Globus pallidus (tissue), 1 donor: ENCODE data around the gene GPC6.

ENCODE experiments used
- DNase-seq: peaks from one replicate; pipeline ENCODE4 v3.0.0-alpha.2; 2015; ENCODE audit warnings: low spot score

The GPC6 gene

DNA sequence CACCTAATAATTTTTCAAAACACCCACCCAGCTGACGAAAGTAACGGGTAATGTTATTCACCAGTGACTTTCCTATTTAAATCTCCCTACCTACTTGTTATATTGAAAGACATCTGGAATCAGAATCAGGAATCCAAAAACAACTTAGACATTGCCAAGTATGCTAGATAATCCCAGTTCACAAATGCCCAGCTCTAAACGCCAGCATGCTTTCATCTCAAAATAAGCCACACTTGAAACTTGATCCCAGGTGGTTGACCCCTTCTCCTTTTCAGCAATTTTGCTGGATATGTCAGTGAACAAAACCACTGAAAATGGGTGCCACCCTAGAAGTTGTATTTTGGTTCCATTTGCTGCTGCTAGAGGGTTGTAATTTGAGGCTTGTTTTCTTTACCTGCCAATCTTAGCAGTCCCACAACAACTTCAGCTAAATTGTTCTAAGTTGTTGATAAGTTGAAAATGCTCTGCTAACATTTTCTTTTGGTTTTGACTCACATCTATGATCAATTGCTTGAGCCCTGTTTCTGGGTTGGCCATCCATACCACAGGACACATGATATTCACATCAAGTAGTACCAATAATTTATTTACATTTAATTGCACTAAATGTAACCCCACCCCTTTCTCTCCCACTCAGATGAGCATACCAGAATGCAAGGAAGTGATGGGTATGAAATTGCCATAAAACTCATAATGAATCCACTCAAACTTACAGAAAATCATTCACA lies 1186.4 kb downstream of the GPC6 start:
- no peak for DNase-seq

DNA sequence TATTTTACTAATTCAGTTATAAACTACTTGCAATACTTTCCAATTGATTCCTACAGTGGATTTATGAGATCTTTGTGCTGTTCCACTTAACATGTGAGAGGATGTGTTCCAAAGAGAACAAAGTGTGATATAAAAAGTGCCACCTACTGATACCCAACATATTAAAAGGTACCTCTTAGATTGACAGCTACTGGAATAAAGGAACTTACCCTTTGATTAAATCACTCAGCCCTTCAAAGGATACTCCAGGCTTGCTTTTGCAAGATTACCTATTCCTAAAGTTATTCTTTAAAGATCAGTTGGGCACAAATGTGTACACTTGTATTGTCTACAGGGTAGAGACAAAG lies 1187.0 kb downstream of the GPC6 start:
- no peak for DNase-seq

DNA sequence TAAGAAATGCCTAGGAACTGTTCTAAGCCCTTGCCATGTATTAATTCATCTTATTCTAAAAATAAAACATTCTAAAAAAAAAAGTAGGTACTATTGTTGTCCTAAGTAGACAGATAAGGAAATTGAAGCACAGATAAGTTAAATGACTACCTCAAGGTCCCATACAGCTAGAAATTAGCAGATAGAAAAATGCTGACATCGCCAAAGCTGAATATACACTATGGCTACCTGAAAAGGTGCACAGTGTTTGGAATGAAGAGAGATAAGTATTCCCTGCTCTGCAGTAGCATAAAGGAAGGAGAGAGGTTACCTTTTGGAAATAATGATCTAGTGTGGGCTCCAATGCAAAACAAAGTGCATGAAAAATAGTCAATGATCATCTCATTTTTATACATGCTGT lies 1187.5 kb downstream of the GPC6 start:
- DNase-seq: no peak

DNA sequence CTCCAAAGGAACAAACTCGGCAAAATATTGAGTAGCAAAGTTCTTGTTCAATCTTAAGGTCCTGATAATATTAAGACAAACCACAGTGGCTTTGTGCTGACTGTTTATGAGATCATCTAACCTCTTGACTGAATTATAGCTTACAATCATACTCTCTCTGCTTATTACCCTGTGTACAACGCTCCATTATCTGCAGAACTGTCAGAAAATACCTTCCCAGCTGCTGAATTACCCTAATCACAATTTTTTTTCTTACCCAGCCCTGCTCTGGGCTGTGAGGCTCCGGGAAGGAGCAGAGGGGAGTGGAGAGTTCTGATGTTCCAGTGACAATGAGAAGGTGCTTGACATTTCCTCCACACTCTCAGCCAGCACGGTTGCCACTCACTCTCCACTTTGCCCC lies 1188.1 kb downstream of the GPC6 start:
- no peak for DNase-seq

DNA sequence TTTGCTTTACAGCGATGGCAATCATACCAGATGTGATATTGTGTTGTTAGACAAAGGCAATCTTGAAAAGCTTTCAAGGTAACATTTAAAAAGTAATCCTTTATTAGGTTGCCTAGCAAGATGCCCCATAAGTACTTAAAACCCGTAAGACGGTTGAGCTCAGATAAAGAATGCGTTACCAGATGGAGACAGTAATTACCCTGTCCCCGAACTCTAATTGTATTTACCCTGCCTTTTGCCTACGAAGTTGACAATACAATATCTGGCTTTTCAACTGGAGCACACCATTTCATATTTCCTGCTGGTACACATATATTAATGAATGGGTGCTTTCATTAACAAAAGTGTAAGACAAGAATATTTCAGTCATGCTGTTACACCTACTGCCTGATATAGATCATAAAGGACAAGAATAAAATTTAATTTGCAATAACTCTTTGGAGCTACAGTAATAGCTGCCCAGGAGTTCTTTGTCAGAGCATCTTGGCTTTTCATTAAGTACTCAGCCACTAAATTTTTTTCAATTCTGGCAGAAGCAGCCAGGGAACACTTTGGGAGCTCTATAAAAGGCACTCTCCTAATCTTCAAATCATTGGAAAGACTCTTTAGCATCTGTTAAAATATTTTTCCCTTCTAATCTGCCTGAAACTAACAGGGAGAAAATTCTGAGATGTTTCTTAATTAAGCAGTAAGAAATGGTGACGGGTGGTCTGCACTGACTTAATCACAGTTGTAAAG lies 1189.1 kb downstream of the GPC6 start:
- no peak for DNase-seq

DNA sequence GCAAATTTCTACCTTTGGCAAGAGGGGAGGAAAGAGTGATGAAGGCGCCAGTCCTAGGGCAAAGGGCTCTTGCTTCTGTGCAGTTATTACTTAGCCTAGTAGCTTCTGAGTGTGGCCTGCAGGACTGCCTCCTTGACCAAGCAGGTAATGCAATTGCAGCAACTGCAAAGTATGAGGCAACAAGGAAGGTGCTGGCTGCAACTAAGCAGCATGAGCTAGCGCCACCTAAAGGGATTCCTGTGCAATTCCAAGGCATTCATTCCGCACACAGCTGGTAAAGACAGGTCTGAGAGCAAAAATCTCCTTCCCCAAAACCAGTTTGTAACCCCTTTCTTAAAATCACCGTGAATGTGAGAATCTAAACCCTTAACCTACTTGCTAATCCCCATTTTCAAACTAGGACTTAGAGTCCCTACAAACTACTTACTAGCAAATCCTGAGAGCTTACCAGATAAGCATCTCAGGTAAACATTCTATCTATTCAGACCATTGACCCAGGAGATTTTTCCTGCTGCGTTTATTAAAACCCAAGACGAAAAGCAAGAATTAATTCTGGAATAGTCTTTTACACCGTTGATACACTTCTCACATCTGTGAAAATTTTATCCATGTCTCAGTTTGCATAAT lies 1190.0 kb downstream of the GPC6 start:
- DNase-seq: no peak

DNA sequence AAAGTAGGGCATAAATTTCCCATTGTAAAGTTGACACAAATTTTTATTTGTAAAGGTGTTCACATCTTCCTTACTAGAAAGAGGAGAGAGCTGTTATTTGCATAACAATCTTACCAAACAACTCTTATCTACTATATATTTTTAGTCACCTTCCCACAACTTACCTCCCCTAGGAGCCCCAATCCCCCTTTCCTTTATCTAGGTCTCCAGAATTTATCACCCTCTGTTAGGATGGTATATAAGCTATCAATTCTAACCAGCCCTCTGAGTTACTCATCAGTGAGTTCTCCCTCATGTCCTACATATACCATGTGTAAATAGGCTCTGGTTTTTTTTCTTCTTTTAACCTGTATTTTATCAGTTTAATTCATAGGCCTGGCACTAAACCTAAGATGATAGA lies 1190.7 kb downstream of the GPC6 start:
- no peak for DNase-seq

DNA sequence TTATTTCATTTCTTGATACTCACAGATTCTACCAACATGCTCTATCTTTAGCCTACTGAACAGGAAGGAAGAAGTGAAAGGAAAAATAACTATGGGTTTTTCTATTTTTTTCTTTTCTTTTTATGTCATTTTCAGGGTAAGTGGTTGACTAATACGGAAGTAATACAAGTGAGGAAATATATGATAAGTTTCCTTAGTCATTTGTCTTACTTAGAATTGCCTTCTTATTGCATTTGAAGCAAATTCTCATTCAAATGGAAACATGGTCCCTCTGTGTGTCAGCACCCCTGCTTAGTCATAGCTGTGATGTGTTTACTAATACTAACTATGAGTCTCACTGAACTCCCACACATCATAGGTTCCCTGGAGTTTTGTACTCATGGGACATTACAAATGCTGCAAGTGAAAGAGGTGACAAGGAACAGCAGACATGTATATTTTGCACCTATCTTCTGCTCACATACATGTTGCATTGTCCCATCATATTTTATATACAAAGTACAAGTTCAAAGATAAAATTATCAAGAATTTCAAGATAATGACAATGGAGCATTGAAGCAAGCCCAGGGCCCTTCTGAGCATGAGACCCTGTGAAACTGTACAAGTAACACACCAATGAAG lies 1192.8 kb downstream of the GPC6 start:
- no peak for DNase-seq

DNA sequence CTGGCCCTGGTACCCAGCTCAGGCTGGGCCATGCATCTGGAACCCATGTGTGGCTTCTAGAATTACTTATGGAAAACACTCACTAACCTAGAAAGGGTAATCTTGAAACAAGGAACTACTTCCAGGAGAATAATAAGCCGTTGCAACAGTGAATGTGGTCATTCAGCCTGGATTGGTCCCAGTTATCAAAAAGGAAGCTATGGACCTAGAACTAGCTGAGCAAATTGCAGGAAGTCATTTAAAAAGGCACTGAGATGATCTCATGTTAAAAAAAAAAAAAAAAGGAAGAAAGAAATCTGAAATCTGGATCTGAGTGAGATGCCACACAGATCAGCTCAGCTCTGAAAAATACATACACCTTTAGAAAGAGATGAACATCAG lies 1193.3 kb downstream of the GPC6 start:
- no peak for DNase-seq

DNA sequence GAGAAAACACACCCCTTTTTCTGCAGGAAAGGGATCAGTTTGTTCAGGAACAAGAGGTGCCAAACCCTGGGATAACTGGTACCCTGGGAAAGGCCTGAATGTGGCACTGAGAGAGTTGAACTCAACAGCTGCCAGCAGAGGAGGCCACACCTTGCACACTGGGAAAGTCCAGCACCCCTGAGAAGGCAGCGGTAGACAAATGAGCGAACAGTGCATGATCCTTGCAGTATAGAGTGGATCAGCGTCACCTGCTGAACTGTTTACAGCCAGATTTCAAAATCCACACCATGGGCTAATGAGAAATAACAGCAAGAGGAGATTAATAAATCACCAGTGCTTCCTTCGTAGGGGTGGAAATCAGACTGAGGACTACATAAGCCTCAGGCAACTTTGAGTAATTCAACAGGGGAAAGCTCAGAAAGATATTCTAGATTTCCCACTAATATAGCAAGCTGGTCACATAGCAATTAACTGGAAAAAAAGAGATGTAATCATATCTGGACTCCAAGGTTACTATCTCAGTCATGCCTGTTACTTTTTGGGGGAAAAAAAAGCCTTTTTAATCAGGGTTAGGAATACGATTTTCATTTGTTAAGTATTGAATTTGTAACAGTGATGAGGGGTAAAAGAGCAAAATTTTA lies 1200.8 kb downstream of the GPC6 start:
- no peak for DNase-seq

DNA sequence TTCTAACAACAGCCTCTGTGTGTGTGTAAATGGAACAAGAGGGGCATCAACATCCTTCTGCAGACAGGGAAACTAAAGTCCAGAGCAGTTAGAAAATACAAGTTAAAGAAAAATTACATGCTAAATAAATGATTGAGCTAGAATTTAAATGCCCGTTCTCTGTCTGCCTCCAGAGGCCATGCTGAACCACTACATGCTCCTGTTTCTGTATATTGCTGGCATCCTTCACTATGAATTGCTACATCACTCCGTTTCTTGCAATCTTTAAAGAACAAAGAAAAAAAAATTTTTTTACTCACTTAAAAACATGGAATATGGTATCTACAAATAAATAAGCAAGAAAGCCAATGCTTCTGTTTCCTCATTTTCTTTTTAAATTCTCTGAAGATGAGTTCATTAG lies 1205.0 kb downstream of the GPC6 start:
- no peak for DNase-seq

DNA sequence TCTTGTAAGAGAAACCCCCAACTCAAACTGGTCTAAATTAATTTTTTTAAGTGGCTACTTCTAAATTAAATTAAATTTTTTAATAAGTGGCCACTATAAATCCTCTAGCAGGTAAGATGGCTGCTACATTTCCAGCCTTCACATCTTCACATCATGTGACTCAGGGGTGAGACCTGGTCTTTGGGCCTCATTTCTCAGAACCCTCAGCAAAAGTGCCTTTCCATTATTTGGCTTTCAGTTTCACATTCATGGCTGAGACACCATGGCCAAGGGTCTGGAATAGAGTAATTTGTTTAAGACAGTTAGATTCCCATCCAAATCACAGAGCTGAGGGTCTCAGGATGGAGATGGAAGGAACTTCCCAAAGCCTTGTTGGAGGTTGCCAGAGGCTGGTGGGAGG lies 1205.4 kb downstream of the GPC6 start:
- no peak for DNase-seq

DNA sequence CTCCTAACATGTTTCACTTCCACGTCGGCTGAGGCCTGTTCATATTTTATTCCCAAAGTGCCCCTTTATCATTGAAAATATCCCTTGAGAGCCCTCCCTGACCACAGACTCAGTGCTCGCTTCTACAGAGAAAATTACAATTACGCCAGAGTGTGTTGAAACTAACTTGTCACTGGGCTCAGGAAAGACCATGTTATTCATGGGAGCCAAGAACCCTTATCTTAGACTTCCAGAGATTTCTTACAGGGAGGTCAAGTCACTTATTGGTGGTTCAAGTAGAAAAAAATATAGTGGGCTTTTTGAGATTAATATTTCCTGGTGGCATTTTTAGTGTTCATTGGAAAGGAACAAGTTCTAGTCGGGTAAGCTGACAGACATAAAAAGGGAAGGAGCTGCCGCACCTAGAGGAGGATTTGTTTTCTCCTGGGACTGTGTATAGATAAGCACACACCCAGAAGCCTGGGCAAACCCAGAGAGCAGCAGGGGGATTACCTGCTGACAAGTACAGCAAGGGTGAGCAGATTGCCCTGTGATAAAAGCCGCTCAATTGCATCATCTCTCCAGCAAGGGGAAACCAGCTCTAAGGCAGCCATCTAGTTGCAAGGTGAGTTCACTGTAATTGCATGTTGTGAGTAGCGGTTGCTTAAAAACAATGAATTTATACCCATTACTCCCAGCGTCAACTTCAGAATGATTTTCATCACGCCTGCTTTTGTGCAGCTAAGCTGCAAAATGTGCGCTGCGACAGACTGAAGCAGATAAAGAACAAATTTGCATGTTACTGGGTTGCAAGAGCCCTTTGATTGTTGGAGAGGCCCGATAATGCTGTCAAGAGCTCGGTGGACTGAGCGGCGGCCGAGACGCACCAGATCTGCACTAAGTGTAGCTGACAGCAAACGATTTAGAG lies 1206.7 kb downstream of the GPC6 start:
- DNase-seq: no peak

DNA sequence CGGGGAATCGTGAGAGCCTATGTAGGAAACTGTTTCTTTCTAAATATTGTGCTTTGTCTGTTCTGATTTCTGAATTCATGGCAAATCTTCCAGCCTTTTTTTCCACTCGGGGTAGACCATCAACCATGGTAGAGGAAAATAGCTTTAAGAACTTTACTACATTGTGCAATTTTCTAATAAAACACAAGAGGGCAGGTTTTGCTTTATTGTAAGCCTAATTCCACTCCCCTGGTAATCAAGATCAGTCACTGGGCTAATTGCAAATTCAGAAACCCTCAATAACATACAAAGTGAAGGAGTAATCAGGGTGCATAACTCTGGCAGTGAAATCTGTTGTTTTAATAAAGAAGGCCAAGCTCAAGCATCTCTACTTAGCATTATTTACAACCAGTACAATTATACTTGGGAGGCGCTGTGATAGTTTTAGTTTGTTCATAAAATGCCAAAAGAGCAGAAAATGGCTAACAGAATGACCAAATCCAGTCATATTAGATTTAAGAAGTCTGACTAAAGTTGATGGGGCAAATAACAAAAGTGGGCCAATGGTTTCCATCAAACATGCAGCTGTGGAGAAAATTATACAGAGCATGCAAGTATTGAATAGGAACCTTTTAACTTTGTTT lies 1209.1 kb downstream of the GPC6 start:
- DNase-seq: peak; percentile 65

DNA sequence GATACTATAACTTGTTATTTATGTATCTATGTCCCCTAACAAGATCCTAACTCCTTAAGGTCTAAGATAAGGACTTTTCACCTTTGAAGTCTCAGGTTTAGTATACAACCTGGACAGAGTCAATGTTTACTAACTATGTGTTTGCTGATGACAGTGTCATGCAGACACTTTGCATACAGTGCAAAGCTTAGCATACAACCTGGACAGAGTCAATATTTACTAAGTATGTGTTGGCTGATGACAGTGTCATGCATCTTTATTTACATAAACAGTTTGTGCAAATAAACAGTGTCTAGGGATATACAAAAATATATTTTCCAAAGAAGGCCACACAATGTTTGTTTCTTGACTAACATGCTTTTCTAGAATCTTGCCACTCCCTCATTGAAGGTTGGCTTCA lies 1218.2 kb downstream of the GPC6 start:
- DNase-seq: no peak

DNA sequence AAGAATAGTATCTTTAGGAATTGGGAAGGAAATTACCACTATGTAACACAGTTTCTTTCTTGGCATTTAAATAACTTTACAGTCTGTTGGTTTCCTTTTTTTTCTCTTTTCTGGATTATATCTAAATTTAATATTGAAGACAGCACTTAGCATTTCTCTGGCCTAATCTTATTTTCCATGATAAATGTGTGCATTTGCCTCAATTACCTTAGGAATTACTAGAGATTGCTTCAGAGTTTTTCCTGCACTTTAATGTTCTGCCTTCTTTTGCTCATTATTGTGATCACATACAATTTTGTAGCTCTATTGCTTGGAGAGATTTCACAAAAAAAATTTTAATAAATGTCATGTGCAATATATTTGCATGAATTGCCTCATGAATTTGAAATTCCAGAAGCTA lies 1227.7 kb downstream of the GPC6 start:
- no peak for DNase-seq

DNA sequence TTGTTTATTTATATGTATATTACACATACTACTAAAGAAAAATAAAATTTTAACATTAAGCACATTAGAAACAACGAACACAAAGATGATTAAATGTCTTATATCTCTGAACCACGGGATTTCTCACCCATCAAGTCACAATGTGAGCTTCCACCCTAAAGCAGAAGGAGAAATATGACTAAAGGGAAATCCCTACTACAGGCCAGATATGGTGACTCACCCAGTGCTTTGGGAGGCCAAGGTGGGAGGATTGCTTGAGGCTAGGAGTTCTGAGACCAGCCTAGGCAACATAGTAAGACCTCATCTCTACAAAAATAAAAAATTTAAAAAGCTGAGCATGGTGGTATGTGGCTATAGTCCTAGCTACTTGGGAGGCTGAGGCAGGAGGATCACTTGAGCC lies 1228.3 kb downstream of the GPC6 start:
- DNase-seq: no peak

DNA sequence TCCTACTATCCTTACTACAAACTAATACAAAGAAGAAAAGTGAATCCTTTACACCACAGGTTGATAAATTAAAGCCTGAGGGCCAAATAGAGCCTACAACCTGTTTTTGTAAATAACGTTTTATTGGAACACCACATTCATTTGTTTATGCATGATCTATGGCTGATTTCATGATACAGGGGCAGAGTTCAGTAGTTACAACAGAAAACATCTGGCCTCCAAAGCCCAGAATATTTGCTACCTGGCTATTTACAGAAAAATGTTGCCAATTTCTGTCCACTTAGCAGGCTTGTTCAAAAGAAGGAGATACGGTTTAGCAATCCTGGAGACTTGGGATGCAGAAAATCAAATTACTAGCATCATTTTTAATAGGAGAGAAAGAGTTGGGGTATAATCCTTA lies 1228.8 kb downstream of the GPC6 start:
- no peak for DNase-seq
